ENCODE results near the gene PCGF1. TPM values are rescaled to one million over a fixed set of nuclear protein-coding genes. Genes with fewer than 3 reads are reported as not detected.

The PCGF1 gene
- 10 to 100 TPM; 13.6 to 14.7 TPM for total RNA-seq

DNA sequence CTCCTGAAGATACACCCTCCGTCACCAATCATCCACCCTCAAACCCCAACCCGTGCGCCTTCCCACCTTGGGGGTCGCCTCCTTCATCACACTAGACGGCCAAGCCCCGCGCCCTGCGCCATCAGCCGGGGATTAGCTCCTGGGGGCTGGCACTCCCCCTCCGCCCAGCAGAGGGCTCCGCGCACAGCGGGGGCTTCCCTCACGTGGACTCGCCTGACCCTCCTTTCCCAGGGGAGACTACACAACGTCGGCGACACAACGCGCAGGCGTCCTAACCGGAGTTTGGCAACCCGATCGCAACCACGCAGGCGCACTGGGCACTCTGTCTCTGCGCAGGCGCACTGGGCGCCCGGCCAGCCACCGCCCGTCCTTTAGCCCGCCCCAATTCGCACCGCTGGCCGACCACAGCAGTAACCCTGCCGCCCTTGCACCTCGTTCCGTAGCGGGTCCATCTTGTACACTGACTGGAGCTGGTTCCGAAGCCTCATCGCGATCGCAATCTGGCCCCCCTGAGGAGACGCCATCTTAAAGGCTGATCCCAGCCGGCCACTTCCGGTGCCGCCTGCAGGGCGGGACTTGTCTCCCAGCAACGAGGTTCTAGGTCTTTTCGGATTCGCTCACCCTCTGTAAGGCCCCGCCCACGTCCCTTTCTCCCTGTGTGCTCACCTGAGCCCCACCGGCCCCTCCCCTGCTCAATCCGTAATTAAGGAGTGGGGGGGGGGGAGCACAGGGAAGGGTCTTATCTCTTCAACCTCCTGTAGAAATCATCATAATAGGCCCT is at the start of gene PCGF1:
Gene PCGF1, minus strand, starts transcription at position 551 of the 781 bp plus-strand sequence. Its CDS starts 27 bp downstream, at position 524.
- peak; percentile 99 for DNase-seq (ENCODE audit: low spot score)
- WGBS = under 1% methylated on average over 51 of the region's 56 CpGs
- TF ChIP-seq, protein P1, sequence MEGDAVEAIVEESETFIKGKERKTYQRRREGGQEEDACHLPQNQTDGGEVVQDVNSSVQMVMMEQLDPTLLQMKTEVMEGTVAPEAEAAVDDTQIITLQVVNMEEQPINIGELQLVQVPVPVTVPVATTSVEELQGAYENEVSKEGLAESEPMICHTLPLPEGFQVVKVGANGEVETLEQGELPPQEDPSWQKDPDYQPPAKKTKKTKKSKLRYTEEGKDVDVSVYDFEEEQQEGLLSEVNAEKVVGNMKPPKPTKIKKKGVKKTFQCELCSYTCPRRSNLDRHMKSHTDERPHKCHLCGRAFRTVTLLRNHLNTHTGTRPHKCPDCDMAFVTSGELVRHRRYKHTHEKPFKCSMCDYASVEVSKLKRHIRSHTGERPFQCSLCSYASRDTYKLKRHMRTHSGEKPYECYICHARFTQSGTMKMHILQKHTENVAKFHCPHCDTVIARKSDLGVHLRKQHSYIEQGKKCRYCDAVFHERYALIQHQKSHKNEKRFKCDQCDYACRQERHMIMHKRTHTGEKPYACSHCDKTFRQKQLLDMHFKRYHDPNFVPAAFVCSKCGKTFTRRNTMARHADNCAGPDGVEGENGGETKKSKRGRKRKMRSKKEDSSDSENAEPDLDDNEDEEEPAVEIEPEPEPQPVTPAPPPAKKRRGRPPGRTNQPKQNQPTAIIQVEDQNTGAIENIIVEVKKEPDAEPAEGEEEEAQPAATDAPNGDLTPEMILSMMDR (IDR thresholded peaks at IDR 0.05) = peak in 2 of 4 experiments; percentile 7 to 24
- TF ChIP-seq POLR2AphosphoS5 (IDR thresholded peaks at IDR 0.05) = peak; percentile 92
- TF ChIP-seq POLR2A (IDR thresholded peaks at IDR 0.05) = peak; percentile 39
- H3K9me3 ChIP-seq = no peaks in the 10 kb centered on the region
- intact Hi-C loops (cut with DNase I) = no loop called here
- H3K27ac ChIP-seq = peak within 1 kb of the TSS; percentile 99
- peaks cover 12% of the 10 kb centered on the region for H3K4me1 ChIP-seq (replicated peaks)
- H3K4me3 ChIP-seq = peak within 1 kb of the TSS; percentile 82
- H3K27me3 ChIP-seq (replicated peaks; ENCODE audit: insufficient read depth) = peaks cover 7% of the 10 kb centered on the region
- peaks cover 0 to 12% of the 10 kb centered on the region in 2 donors for H3K36me3 ChIP-seq

DNA sequence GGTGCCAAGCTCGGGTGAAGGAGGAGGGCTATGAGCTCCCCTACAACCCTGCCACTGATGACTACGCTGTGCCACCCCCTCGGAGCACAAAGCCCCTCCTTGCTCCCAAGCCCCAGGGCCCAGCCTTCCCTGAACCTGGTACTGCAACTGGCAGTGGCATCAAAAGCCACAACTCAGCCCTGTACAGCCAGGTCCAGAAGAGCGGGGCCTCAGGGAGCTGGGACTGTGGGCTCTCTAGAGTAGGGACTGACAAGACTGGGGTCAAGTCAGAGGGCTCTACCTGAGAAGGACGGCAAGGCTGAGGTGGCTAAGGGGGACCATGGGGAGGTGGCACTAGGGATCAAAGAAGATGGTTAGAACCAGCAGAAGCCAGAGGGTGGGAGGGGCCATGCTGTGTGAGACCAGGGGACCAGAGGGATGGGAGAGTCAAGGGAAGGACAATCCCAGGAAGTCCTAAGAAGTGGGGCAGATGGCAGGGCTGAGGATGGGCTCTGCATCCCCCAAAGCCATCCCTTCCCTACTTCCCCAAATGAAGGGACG is 49.4 kb upstream of the PCGF1 start:
- Histone ChIP-seq H3K4me1 (replicated peaks) (no peaks in the 10 kb centered on the region), H3K4me3 (no peak overlapping the region), H3K27ac (no peak overlapping the region), H3K36me3 (no peaks in the 10 kb centered on the region), H3K9me3 (no peaks in the 10 kb centered on the region), H3K27me3 (replicated peaks; ENCODE audit: insufficient read depth) (no peaks in the 10 kb centered on the region)
- intact Hi-C loops (cut with DNase I) = no loop called here
- no peak for DNase-seq (ENCODE audit: low spot score)
- 98% methylated on average over 6 of the region's 6 CpGs for WGBS
- TF ChIP-seq, protein P1 (IDR thresholded peaks at IDR 0.05) = no peak

DNA sequence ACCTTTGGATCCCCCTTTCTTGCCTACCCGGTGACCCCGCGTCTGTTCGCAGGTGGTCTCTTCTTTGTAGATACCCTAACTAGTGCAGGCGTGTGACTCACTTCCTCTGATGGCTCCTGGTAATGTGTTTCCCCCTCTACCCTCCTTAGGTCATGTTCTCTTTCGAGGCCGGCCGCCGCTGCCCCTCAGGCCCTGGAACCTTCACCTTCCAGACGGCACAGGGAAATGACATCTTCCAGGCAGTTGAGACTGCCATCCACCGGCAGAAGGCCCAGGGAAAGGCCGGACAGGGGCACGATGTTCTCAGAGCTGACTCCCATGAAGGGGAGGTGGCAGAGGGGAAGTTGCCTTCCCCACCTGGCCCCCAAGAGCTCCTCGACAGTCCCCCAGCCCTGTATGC is 48.7 kb upstream of the PCGF1 start:
- WGBS = 87% methylated on average over 14 of the region's 14 CpGs
- no peak for TF ChIP-seq POLR2A (IDR thresholded peaks at IDR 0.05)
- no peak for TF ChIP-seq POLR2AphosphoS5 (IDR thresholded peaks at IDR 0.05)
- TF ChIP-seq, protein P1 (IDR thresholded peaks at IDR 0.05) = no peak
- DNase-seq (ENCODE audit: low spot score) = no peak
- Histone ChIP-seq H3K27ac (no peak overlapping the region), H3K36me3 (no peaks in the 10 kb centered on the region), H3K27me3 (replicated peaks; ENCODE audit: insufficient read depth) (no peaks in the 10 kb centered on the region), H3K4me1 (replicated peaks) (no peaks in the 10 kb centered on the region), H3K4me3 (no peak overlapping the region), H3K9me3 (no peaks in the 10 kb centered on the region)
- intact Hi-C loops (cut with DNase I) = no loop called here

DNA sequence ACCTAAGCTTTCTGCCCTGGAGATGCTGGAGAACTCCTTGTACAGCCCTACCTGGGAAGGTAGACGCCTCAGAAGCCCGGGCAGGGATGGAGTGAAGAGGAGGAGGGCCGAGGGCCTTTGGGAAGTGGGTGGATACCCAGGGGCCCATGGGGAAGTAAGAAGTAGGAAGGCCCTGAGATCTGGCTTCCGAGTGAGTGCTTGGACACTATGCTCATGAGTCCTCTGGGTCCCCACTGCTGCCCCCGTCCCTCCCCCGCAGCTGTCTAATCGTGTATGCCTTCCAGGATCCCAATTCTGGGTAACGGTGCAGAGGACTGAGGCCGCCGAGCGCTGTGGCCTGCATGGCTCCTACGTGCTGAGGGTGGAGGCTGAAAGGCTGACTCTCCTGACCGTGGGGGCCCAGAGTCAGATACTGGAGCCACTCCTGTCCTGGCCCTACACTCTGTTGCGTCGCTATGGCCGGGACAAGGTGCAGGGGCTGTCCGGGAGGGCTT is 48.2 kb upstream of the PCGF1 start:
- H3K27me3 ChIP-seq (replicated peaks; ENCODE audit: insufficient read depth) = no peaks in the 10 kb centered on the region
- peak overlapping the region; percentile 55 to 71 for H3K4me3 ChIP-seq
- H3K9me3 ChIP-seq = no peaks in the 10 kb centered on the region
- H3K4me1 ChIP-seq (replicated peaks) = no peaks in the 10 kb centered on the region
- DNase-seq (ENCODE audit: low spot score) = no peak
- intact Hi-C loops (cut with DNase I) = no loop called here
- no peaks in the 10 kb centered on the region for H3K36me3 ChIP-seq
- H3K27ac ChIP-seq = no peak overlapping the region
- TF ChIP-seq POLR2AphosphoS5 (IDR thresholded peaks at IDR 0.05) (no peak), POLR2A (IDR thresholded peaks at IDR 0.05) (no peak)
- TF ChIP-seq, protein P1 (IDR thresholded peaks at IDR 0.05) = no peak
- 81% methylated on average over 16 of the region's 17 CpGs for WGBS
